GM10266 (cell line): ENCODE measurements around the gene MRPL20.

Experiments
- DNase-seq: peaks from one replicate; pipeline ENCODE4 v3.0.0; 2012; ENCODE audit errors: extremely low spot score
- CTCF ChIP-seq: IDR thresholded peaks from 2 replicates; pipeline ENCODE4 v1.5.1; 2012; ENCODE audit warnings: mild to moderate bottlenecking, low read depth; ENCODE audit not compliant: control insufficient read depth, insufficient read depth; ENCODE audit errors: missing control alignments

Gene MRPL20

GRCh38 chr1:1434824-1435105 is 27.7 kb upstream of the MRPL20 start:
- no peak for TF ChIP-seq CTCF
- DNase-seq = peak; percentile 43

- no peak for TF ChIP-seq CTCF
- DNase-seq = peak; percentile 55
Measured at GRCh38 chr1:1434131-1434823, 27.2 kb upstream of the MRPL20 start.

- peak; percentile 49 for DNase-seq
Measured at GRCh38 chr1:1433804-1434130, 26.7 kb upstream of the MRPL20 start.

GRCh38 chr1:1432951-1433803 is 26.1 kb upstream of the MRPL20 start:
- DNase-seq = peak; percentile 48

More at GRCh38 chr1:1433804-1434130, 26.7 kb upstream of the MRPL20 start:
- TF ChIP-seq CTCF = no peak

GRCh38 chr1:1432274-1432950 is 25.3 kb upstream of the MRPL20 start:
- DNase-seq = no peak
- TF ChIP-seq CTCF = no peak

More at GRCh38 chr1:1432951-1433803, 26.1 kb upstream of the MRPL20 start:
- TF ChIP-seq CTCF = no peak

- DNase-seq = peak; percentile 43
- no peak for TF ChIP-seq CTCF
Measured at GRCh38 chr1:1431845-1432273, 24.8 kb upstream of the MRPL20 start.
